CD8-positive, alpha-beta memory T cell (primary cell): ENCODE measurements around the gene HTR3C. TPM values are rescaled to one million over a fixed set of nuclear protein-coding genes. Genes with fewer than 3 reads are reported as not detected.
"Not testable (repeated sequence)": the region's sequence is repeated elsewhere in the genome, so short reads cannot be mapped to it uniquely, and the experiment has no call there.

Experiments
- CTCF ChIA-PET: fragments of 350-600 bp; sonication (Branson Sonifier 250); formaldehyde crosslinking; loops from one replicate; lab custom pipeline; 2021; ENCODE audit warnings: antibody characterized with exemption; lab: Charles Lee
- POLR2A ChIA-PET: fragments of 350-600 bp; sonication (Branson Sonifier 250); formaldehyde crosslinking; loops from one replicate; lab custom pipeline; 2021; ENCODE audit warnings: antibody characterized with exemption; lab: Charles Lee
- DNase-seq, 5 donors: peaks; one replicate each; pipeline versions ENCODE4 v3.0.0 to v3.0.0-alpha.2; 2020 to 2022; ENCODE audit warnings: mixed read lengths in 1 of 5
- H3K27ac ChIP-seq: one replicate; pipeline ENCODE4 v1.7.0; 2013; ENCODE audit warnings: low read depth, mild to moderate bottlenecking, low read length, moderate library complexity
- H3K27me3 ChIP-seq: 2 replicates; pipeline ENCODE4 v1.7.0; 2013; ENCODE audit warnings: low read length, mild to moderate bottlenecking; ENCODE audit not compliant: insufficient read depth, poor library complexity, severe bottlenecking
- H3K36me3 ChIP-seq: 2 replicates; pipeline ENCODE4 v1.7.0; 2013; ENCODE audit warnings: mild to moderate bottlenecking, low read length, moderate library complexity; ENCODE audit not compliant: insufficient read depth
- H3K4me1 ChIP-seq: 2 replicates; pipeline ENCODE4 v1.7.0; 2013; ENCODE audit warnings: mild to moderate bottlenecking, low read length, moderate library complexity; ENCODE audit not compliant: insufficient read depth
- H3K4me3 ChIP-seq: 2 replicates; pipeline ENCODE4 v1.7.0; 2013; ENCODE audit warnings: mild to moderate bottlenecking, low read length
- H3K9me3 ChIP-seq: 2 replicates; pipeline ENCODE4 v1.7.0; 2013; ENCODE audit warnings: mild to moderate bottlenecking, low read length
- H3K27ac Mint-ChIP-seq, 8 donors: one replicate each; pipeline ENCODE4 v1.8.0; 2020 to 2021; ENCODE audit warnings: mixed read lengths in 8 of 8, mild to moderate bottlenecking in 6 of 8, inconsistent platforms in 3 of 8, moderate library complexity in 3 of 8
- H3K27me3 Mint-ChIP-seq, 2 donors: one replicate each; pipeline ENCODE4 v1.8.0; 2020 to 2021; ENCODE audit warnings: mixed read lengths in 2 of 2, mild to moderate bottlenecking in 1 of 2, moderate library complexity in 1 of 2
- H3K36me3 Mint-ChIP-seq, 3 donors: one replicate each; pipeline ENCODE4 v1.8.0; 2020 to 2021; ENCODE audit warnings: mixed read lengths in 3 of 3, inconsistent platforms in 1 of 3, mild to moderate bottlenecking in 1 of 3
- H3K4me1 Mint-ChIP-seq, 3 donors: one replicate each; pipeline ENCODE4 v1.8.0; 2020 to 2021; ENCODE audit warnings: mixed read lengths in 3 of 3, inconsistent platforms in 1 of 3, mild to moderate bottlenecking in 1 of 3
- H3K4me3 Mint-ChIP-seq, 7 donors: one replicate each; pipeline ENCODE4 v1.8.0; 2020 to 2021; ENCODE audit warnings: mixed read lengths in 7 of 7, mild to moderate bottlenecking in 6 of 7, moderate library complexity in 4 of 7, inconsistent platforms in 2 of 7
- H3K9me3 Mint-ChIP-seq, 5 donors: one replicate each; pipeline ENCODE4 v1.8.0; 2020 to 2022; ENCODE audit warnings: mixed read lengths in 5 of 5, mild to moderate bottlenecking in 3 of 5, moderate library complexity in 2 of 5, inconsistent platforms in 1 of 5
- polyA plus RNA-seq: library from polyadenylated mRNA; unstranded; fragments of 300-500 nt; fragmentation: Illumina TruSeq; gene quantifications from one replicate; pipeline ENCODE4 v1.2.3, GENCODE V29; 2021
- total RNA-seq, 2 experiments: library from RNA; stranded (reverse); gene quantifications; one replicate each; pipeline ENCODE4 v1.2.3, GENCODE V29; 2021

HTR3C gene
- total and polyA plus RNA-seq, 3 experiments from 2014 or later, result not detected

GRCh38 chr3:184022323-184022722, 30.5 kb upstream of the HTR3C start:
- CTCF ChIA-PET, result no interaction called here
- POLR2A ChIA-PET, result no interaction called here
- Mint-ChIP-seq H3K27ac (no peak overlapping the region), H3K4me1 (peaks cover 7 to 12% (median 11%) of the 10 kb centered on the region in 3 donors), H3K27me3 (peaks cover 16 to 45% of the 10 kb centered on the region in 2 donors), H3K36me3 (peaks cover 0 to 10% (median 0%) of the 10 kb centered on the region in 3 donors), H3K4me3 (peak overlapping the region in 1 of 7 donors; percentile 44), H3K9me3 (no peaks in the 10 kb centered on the region)
- H3K36me3 ChIP-seq, result no peaks in the 10 kb centered on the region
- H3K9me3 ChIP-seq, result no peaks in the 10 kb centered on the region
- DNase-seq, result no peak
- H3K27ac ChIP-seq, result no peak overlapping the region
- no peak overlapping the region for H3K4me3 ChIP-seq
- no peaks in the 10 kb centered on the region for H3K27me3 ChIP-seq
- H3K4me1 ChIP-seq, result peaks cover 5% of the 10 kb centered on the region

DNA sequence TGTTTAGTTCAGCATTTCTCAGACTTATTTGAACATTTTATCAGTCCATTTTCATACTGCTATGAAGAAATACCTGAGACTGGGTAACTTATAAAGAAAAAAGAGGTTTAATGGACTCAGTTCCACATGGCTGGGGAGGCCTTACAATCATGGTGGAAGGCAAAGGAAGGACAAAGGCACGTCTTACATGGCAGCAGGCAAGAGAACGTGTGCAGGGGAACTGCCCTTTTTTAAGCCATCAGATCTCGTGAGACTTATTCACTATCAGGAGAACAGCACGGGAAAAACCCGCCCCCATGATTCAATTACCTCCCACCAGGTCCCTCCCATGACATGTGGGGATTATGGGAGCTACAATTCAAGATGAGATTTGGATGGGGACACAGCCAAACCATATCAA, 27.6 kb upstream of the HTR3C start:
- H3K27ac ChIP-seq, H3K4me3 Mint-ChIP-seq, H3K27me3 ChIP-seq, H3K36me3 ChIP-seq, POLR2A ChIA-PET, CTCF ChIA-PET, H3K4me1 ChIP-seq, H3K9me3 ChIP-seq, H3K9me3 Mint-ChIP-seq, H3K36me3 Mint-ChIP-seq, H3K4me1 Mint-ChIP-seq, H3K4me3 ChIP-seq, DNase-seq: not testable (repeated sequence)
- Mint-ChIP-seq H3K27ac (peak overlapping the region in 1 of 8 donors; percentile 21), H3K27me3 (peaks cover 14 to 49% of the 10 kb centered on the region in 2 donors)

DNA sequence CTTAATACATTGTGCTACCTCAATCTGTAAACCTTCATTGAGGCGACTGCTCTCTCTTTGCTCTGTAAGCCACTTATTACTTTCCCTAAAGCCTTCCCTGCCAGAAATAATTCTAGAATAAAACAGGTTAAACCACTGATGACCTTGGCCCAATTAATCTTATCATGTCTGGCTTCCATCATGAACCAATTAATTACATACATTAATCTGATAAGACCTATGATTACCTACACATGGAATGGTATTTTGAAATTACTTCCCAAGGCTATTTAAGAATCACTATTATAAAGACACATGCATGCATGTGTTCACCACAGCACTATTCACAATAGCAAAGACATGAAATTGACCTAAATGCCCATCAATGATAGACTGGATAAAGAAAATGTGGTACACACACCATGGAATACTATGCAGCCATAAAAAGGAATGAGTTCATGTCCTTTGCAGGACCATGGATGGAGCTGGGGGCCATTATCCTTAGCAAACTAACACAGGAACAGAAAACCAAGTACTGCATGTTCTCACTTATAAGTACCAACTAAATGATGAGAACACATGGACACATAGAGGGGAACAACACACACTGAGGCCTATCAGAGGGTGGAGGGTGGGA, 24.5 kb upstream of the HTR3C start:
- H3K4me3 ChIP-seq, H3K4me1 Mint-ChIP-seq, POLR2A ChIA-PET, H3K27ac ChIP-seq, H3K4me1 ChIP-seq, H3K27ac Mint-ChIP-seq, H3K4me3 Mint-ChIP-seq, DNase-seq, H3K9me3 ChIP-seq, H3K27me3 ChIP-seq, H3K9me3 Mint-ChIP-seq, H3K36me3 ChIP-seq, CTCF ChIA-PET, H3K36me3 Mint-ChIP-seq: not testable (repeated sequence)
- H3K27me3 Mint-ChIP-seq, result peaks cover 9 to 40% of the 10 kb centered on the region in 2 donors

- Mint-ChIP-seq H3K9me3 (no peaks in the 10 kb centered on the region), H3K4me3 (no peak overlapping the region), H3K36me3 (no peaks in the 10 kb centered on the region), H3K27me3 (peaks cover 7 to 32% of the 10 kb centered on the region in 2 donors), H3K4me1 (no peaks in the 10 kb centered on the region), H3K27ac (no peak overlapping the region)
- DNase-seq, result no peak
- Histone ChIP-seq H3K36me3 (no peaks in the 10 kb centered on the region), H3K27ac (no peak overlapping the region), H3K4me3 (no peak overlapping the region), H3K27me3 (no peaks in the 10 kb centered on the region), H3K9me3 (no peaks in the 10 kb centered on the region), H3K4me1 (no peaks in the 10 kb centered on the region)
- ChIA-PET CTCF (no interaction called here), POLR2A (no interaction called here)
These were observed 23.4 kb upstream of the HTR3C start for GRCh38 chr3:184029443-184029842.

DNA sequence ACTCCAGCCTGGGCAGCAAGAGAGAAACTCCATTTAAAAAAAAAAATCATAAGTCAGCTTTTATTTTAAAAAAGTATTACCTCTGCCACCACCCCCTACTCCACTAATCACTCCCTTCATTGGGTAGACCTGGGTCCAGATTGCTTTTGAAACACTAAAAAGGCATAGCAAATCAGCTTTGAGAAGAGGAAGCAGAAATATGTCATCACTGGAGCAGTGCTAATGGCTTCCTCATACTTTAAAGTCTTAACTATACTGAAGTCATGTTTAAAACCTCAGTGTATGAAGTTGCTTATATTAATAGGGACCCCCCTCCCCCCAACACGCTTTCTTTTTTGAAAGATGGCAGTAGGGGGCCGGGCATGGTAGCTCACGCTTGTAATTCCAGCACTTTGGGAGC, 22.3 kb upstream of the HTR3C start:
- H3K4me3 Mint-ChIP-seq, result no peak overlapping the region
- Histone ChIP-seq H3K27me3 (no peaks in the 10 kb centered on the region), H3K4me3 (no peak overlapping the region), H3K36me3 (no peaks in the 10 kb centered on the region), H3K9me3 (no peaks in the 10 kb centered on the region), H3K4me1 (no peaks in the 10 kb centered on the region), H3K27ac (no peak overlapping the region)
- no peak overlapping the region for H3K27ac Mint-ChIP-seq
- ChIA-PET CTCF (no interaction called here), POLR2A (no interaction called here)
- no peak for DNase-seq
- H3K27me3 Mint-ChIP-seq, result peaks cover 7 to 29% of the 10 kb centered on the region in 2 donors
- no peaks in the 10 kb centered on the region for H3K4me1 Mint-ChIP-seq
- H3K9me3 Mint-ChIP-seq, result no peaks in the 10 kb centered on the region
- no peaks in the 10 kb centered on the region for H3K36me3 Mint-ChIP-seq

- Mint-ChIP-seq H3K4me1 (no peaks in the 10 kb centered on the region), H3K4me3 (no peak within 1 kb of the TSS)
- H3K4me1 ChIP-seq, result no peaks in the 10 kb centered on the region
These were observed 21.6 kb upstream of the HTR3C start, which contains the start of gene HTR3D for GRCh38 chr3:184031187-184031792. Gene HTR3D, plus strand, starts transcription at chr3:184031742. Its CDS starts 0 bp downstream, at chr3:184031742.

DNA sequence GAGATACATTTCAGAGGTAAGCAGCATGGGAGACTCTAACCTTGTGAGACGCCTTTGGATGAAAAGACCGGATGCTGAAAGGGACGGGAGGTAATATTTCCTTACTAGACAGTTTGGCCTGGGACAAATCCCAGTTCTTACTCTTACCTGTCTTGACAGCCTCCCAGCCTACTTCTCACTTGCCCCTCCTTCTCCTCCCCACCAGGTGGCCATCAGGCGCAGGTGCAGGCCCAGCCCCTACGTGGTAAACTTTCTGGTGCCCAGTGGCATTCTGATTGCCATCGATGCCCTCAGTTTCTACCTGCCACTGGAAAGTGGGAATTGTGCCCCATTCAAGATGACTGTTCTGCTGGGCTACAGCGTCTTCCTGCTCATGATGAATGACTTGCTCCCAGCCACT, 15.0 kb upstream of the HTR3C start:
- H3K4me1 ChIP-seq, result no peaks in the 10 kb centered on the region
- CTCF ChIA-PET, result no interaction called here
- H3K4me3 ChIP-seq, result no peak overlapping the region
- H3K27ac Mint-ChIP-seq, result no peak overlapping the region
- POLR2A ChIA-PET, result no interaction called here
- H3K36me3 ChIP-seq, result no peaks in the 10 kb centered on the region
- H3K36me3 Mint-ChIP-seq, result no peaks in the 10 kb centered on the region
- no peak overlapping the region for H3K27ac ChIP-seq
- H3K27me3 ChIP-seq, result no peaks in the 10 kb centered on the region
- no peaks in the 10 kb centered on the region for H3K9me3 ChIP-seq
- no peak for DNase-seq
- no peaks in the 10 kb centered on the region for H3K4me1 Mint-ChIP-seq
- H3K9me3 Mint-ChIP-seq, result no peaks in the 10 kb centered on the region
- no peak overlapping the region for H3K4me3 Mint-ChIP-seq
- H3K27me3 Mint-ChIP-seq, result peaks cover under 1 to 2% of the 10 kb centered on the region in 2 donors

More at GRCh38 chr3:184031187-184031792, 21.6 kb upstream of the HTR3C start, which contains the start of gene HTR3D:
- Histone ChIP-seq H3K36me3 (no peaks in the 10 kb centered on the region), H3K27me3 (no peaks in the 10 kb centered on the region), H3K27ac (no peak within 1 kb of the TSS), H3K9me3 (no peaks in the 10 kb centered on the region), H3K4me3 (no peak within 1 kb of the TSS)
- POLR2A ChIA-PET, result no interaction called here
- peaks cover 7 to 25% of the 10 kb centered on the region in 2 donors for H3K27me3 Mint-ChIP-seq
- H3K27ac Mint-ChIP-seq, result peak within 1 kb of the TSS in 1 of 8 donors; percentile 16
- H3K9me3 Mint-ChIP-seq, result no peaks in the 10 kb centered on the region
- CTCF ChIA-PET, result no interaction called here
- DNase-seq, result no peak
- no peaks in the 10 kb centered on the region for H3K36me3 Mint-ChIP-seq

GRCh38 chr3:184038307-184038706, 14.5 kb upstream of the HTR3C start:
- DNase-seq, H3K9me3 ChIP-seq, H3K27me3 ChIP-seq, H3K9me3 Mint-ChIP-seq, H3K4me3 Mint-ChIP-seq, CTCF ChIA-PET, H3K27ac ChIP-seq, H3K36me3 Mint-ChIP-seq, H3K36me3 ChIP-seq, H3K4me1 Mint-ChIP-seq, H3K27me3 Mint-ChIP-seq, H3K4me1 ChIP-seq, POLR2A ChIA-PET, H3K4me3 ChIP-seq: not testable (repeated sequence)
- H3K27ac Mint-ChIP-seq, result peak overlapping the region in 1 of 8 donors; percentile 91
